Endometrial microvascular endothelial cells (primary cell): ENCODE measurements around the gene ZNF274. TPM values are rescaled to one million over a fixed set of nuclear protein-coding genes. Genes with fewer than 3 reads are reported as not detected.
"Not testable (repeated sequence)": the region's sequence is repeated elsewhere in the genome, so short reads cannot be mapped to it uniquely, and the experiment has no call there.

ENCODE experiments used
- in situ Hi-C: cut with HindIII; loops from 2 replicates; pipeline ENCODE4 v1.10.0; 2017; ENCODE audit warnings: low sequenced_read_pairs, low pct_unique_long_range_greater_than_20kb; ENCODE audit errors: inconsistent ontology term
- total RNA-seq: library from RNA; depleted of rRNA; stranded (reverse); fragments of >200 nt; gene quantifications from one replicate; pipeline ENCODE4 v1.2.3, GENCODE V29; 2015; ENCODE audit errors: inconsistent ontology term

ZNF274 gene
- total RNA-seq = 13.9 TPM

DNA sequence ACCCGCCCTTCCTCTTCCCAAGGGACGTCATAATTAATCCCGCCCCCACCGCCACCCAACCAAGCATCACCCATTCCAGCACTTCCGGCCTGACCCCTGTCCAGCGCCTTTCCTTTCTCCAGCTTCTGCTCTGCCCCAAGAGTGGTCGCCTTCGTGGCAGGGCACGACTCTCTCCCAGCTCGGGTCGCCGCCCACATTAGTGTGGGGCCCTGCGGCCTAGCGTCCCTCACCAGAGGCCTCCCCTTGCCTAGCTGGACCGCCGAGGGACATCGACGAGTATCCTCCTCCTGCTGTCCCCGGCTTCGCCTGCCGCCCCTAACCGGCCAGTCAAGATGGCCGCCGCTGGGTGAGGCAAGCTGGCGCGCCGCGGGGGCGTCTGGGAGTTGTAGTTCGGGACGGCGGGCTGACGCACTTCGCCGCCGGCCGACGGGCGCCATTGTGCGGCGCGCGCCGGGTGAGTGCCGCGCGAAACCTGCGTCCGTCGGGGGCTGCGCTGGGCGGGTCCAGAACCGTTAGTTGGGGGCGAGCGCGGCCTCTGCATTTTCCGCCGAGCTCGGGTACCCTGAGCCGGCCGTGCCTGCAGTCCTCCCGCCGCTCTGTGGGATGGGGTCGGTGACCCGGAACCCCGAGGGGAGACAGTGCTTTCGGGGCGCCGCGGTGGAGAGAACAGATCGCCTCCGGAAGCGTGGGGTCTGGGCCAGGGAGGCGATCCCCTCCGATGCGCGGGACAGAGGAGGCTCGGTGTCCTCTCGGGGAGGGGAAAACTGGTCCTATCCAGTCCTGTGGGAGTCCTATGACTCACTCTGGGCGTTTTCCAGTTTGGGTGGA lies at the start of gene ZNF274:
TSS of gene ZNF274 (plus strand) at position 73 of the 828 bp plus-strand sequence. CDS start 905 bp downstream, outside the sequence.
- in situ Hi-C loops = no loop called here

DNA sequence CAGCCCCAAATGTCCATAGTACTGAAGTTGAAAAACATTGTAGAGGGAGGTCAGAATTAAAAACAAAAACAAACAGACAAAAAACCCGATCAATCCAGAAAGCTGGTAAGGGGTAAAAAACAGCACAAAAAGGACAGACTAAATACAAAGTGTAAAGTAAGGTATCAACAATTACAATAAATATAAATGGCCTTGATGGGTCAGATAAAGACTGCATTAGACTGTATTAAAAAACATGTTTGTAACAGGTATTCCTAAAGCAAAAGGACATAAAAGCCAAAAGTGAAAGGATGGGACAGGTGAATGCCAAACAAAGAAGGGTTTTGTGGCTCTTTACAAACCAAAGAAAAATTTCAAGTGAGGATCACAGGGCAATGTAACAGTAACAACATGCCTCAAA lies 48.6 kb upstream of the ZNF274 start:
- in situ Hi-C loops = no loop called here

DNA sequence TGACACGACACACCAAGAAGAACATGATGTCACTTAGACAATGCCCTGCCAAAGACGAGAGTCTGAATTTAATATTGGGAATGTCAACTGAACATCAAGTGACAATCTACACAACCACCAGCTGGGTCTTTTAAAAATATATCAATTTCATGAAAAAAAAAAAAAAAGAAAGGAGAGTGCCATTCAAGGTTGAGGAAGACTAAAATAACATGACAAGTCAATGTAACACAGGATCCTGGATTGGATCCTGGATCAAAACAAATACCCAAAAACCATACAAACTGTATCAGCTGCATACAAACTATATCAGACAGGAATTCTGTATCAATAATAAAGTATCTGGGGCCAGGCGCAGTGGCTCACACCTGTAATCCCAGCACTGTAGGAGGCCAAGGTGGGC lies 37.0 kb upstream of the ZNF274 start:
- in situ Hi-C loops = no loop called here

DNA sequence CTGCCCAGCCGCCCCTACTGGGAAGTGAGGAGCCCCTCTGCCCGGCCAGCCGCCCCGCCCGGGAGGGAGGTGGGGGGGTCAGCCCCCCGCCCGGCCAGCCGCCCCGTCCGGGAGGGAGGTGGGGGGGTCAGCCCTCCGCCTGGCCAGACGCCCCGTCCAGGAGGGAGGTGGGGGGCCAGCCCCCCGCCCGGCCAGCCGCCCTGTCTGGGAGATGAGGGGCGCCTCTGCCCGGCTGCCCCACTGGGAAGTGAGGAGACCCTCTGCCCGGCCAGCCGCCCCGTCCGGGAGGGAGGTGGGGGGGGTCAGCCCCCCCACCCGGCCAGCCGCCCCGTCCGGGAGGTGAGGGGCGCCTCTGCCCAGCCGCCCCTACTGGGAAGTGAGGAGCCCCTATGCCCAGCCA lies 35.4 kb upstream of the ZNF274 start:
- in situ Hi-C loops = not testable (repeated sequence)

DNA sequence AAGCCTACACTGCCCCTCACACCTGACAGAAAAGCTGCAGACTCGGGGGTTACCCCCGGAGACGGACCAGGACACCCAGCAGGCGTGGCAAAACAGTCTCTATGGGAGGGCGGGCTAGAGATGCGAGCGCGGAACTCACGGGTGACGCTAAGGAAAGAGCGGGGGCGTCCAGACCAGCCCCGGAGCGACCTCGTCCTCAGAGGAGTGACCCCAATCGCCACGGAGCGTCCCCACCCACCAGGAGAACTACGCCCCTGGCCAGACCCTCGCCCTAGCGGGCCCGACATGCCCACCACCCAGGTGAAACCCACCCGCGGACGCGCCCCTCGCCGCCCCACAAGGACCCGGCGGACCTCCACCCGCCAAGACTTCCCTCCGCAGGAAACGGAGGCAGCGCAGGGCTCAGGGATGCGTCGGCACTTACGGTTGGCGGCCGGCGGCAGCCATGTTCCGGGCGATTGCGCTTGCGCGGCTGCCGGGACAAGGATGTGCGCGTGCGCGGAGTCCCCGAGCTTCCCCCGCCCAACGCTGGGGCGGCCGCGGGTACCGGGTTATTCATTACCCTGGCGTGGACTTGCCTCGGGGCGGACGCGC lies 32.4 kb upstream of the ZNF274 start, which contains the start of gene ZNF329:
TSS of gene ZNF329 (minus strand) at position 462 of the 594 bp plus-strand sequence. CDS start 21,286 bp downstream, outside the sequence.
- in situ Hi-C loops = no loop called here

DNA sequence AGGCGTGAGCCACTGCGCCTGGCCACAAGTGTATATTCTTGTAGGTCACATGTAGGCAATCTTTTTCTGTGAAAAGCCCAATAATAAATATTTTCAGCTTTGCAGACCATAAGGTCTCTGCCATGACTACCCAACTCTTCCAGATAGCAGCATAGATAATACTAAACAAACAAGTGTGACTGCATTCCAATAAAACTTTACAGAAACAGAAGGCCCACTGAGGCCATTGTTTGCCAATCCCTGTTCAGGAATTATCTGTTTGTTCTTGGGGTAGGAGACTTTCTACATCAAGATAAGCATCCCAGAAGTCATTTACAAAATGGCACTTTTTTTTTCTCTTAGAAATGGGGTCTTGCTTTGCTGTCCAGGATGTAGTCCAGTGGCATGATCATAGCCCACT lies 29.5 kb upstream of the ZNF274 start:
- in situ Hi-C loops = no loop called here

DNA sequence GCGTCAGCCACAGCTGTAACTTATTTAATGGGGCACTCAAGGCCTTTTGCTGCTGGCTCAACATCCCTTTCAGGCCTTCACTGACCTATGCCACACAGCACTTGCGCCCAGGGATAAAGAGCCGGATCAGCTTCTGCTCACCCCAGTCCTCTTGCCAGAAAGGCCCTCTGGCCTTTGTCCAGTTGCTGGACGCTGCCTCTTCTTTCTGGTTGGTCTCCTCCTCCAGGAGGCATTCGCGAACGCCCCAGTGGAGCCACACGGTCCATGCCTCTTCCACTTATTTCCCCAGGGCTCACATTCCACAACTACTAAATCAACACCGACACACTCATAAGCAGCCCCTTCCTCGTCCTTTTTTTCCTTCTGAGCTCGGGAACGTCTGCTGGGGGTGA lies 28.6 kb upstream of the ZNF274 start:
- in situ Hi-C loops = no loop called here

DNA sequence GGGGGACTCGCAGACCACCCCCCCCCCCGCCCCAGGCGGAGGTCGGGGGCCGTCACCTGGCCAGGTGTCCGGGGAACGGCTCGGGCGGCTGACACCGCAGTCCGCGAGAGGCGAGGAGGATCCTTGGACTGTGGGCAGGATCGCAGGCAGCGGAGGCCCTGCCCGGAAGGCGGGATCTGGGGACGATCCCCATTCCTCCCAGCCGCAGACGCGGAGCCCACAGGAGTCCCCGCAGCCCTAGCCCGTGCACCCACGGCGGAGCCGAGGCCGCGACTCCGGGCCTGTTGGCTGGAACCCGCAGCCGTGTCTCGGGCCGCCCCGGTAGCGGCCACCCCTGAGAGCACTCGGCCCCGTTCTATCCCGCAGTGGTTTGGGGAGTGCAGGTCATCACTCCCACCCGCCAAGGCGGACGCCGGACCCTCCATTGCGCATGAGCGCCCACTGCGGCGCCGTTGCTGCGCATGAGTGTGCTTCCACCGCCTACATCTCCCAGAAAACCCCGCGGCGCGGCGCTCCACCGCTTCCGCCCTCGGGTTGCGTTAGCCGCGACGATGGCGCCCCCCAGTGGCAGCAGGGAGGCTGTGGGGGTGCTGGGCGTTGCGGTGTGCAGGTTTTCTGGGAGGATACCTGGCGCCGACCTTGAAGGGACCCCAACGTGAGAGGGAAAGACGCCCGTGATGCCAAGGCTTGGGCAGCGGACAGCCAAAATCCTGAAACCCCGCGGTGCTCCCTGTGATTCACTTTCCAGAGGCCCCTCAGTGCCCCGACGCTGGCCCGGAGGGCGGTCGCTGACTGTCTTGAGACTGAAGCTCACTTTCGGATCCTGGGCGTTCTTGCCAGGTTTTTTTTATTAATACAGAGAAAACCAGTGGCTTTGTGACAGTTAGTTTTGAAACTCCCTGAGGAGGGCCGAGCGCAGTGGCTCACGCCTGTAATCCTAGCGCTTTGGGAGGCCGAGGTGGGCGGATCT lies 27.9 kb upstream of the ZNF274 start:
- in situ Hi-C loops = no loop called here

DNA sequence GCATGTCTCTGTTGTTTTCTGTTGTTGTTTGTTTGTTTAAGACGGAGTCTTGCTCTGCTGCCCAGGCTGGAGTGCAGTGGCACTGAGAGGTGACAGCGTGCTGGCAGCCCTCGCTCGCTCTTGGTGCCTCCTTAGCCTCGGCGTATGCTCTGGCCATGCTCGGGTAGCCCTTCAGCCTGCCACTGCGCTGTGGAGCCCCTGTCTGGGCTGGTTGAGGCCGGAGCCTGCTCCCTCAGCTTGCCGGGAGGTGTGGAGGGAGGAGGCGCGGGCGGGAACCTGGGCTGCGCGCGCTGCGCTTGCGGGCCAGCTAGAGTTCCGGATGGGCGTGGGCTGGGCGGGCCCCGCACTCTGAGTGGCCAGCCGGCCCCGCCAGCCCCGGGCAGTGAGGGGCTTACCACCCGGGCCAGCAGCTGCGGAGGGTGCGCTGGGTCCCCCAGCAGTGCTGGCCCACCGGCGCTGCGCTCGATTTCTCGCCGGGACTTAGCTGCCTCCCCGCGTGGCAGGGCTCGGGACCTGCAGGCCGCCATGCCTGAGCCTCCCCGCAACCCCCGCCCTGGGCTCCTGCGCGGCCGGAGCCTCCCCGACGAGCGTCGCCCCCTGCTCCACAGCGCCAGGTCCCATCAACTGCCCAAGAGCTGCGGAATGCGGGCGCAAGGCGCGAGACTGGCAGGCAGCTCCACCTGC lies 25.7 kb upstream of the ZNF274 start:
- in situ Hi-C loops = no loop called here

DNA sequence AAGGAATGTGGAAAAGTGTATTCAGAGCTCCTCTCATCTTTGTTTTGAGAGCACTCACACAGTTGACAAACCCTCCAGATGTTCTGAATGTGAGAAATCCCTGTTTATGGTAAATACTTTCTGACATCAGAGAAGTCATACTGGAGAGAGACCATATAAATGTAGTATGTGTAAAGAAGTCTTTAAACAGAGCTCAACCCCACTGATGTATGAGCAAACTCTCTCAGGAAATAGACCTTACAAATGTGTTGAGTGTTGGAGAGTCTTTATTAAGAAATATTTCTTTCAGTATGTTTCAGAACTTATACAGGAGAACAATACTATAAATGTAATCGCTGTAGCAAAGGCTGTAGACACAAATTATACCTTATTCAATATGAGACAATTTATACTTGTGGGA lies 16.6 kb upstream of the ZNF274 start:
- in situ Hi-C loops = no loop called here

DNA sequence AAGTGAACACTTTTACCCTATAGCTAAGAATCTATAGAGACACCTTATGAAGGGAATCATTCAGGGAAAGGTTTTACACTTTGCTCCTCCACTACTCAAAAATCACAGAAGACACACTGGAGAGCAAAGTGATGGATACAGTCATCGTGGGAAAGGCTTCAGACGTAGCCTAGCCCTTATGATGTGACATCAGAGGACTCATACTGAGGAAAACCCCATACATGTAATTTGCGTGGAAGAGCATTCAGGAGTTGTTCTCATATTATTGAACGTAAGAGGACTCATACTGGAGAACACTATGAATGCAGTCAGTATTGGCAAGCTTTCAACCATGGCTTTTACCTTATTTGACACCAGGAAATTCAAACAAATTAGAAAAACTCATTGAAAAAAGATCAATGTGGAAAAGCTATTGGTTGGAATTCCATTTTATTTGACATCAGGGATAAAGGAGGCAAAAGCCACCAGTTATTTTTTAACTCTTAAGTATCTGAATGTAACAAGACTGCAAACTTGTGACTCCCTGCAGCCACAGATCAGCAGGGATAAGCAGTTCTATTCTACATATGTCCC lies 16.1 kb upstream of the ZNF274 start:
- in situ Hi-C loops = no loop called here

DNA sequence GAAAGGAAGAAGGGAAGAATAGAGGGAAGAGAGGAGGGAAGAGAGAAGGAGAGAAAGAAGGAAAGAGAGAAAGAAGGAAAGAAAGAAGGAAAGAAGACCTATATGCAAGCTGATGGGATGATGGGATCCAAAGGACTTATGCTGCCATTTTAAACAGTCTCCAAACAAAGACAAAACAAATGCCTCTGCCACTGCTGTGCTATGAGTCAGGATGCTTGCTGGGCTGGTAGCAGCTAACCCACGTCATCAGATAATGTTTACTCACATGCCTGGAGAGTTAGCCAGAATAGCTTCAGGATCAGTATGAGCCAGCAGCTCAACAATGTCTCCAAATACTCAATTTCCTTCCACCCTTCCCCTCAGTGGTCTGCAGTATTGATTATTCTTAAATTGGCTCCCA lies 12.0 kb upstream of the ZNF274 start:
- in situ Hi-C loops = no loop called here

DNA sequence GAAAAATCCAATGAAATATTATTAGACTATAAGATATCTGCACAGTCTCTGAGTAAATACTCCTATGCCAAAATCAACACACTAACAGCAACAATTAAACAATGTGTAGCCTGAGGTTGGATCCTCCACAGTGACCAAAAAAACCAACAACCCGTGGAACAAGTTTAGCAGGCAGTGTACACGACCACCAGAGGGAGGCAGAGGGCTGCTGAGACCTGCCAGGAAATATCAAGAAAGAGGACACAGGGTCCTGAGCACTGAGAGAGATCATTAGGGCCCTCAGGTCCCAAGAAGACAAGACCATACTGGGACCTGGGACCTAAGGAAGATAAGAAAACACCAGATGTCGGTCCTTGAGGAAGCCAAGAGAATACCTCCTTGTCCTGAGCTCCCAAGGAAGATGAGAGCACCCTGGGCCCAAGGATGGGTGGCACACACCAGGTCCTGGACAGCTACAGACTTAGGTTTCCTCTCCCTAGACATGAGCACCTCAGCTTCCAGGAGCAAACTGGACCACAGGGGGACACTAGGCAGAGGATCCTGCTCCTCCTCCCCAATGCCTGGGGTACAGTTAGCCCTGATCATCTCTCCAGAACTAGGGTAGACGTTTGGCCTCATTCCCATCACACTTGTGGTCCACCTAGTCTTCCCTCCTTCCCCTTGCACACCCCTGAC lies 822 bp upstream of the ZNF274 start:
- in situ Hi-C loops = no loop called here

DNA sequence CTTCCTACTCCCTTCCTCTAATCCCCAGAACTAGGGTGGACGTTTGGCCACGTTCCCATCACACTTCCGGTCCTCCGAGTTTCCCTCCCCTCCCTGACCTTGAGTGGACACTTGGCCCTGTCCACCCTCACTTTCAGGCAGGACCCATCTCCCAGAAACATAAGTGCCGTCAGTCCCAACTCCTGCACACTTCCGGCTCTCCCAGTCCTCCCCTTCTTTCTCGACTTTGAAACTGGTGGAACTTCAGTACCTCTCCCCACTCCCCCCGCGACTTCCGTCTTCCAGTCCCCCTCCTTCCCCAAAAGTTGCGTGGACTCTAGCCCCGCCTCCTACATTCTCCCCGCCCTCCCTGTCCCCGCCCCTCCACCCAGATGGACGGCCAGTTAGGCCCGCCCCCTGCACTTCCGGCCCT lies 278 bp upstream of the ZNF274 start:
- in situ Hi-C loops = no loop called here

DNA sequence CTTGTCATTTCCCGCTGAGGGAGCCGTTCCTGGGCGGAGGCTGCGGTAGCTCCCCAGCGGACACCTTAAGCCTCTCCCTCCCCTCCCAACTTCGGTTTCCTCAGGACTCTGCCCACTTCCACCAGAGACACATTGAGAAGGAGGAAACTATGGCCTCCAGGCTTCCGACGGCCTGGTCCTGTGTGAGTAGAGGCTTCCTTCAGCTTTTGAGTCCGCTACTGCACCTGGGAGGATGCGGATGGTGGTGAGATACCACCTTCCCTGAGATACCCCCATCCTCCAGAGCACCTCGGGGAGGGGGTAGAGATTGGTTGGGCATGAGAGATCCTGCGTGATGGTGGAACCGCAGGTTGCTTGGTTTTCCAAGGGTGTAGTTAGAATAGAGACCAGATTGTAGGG lies 955 bp downstream of the ZNF274 start:
- in situ Hi-C loops = no loop called here

DNA sequence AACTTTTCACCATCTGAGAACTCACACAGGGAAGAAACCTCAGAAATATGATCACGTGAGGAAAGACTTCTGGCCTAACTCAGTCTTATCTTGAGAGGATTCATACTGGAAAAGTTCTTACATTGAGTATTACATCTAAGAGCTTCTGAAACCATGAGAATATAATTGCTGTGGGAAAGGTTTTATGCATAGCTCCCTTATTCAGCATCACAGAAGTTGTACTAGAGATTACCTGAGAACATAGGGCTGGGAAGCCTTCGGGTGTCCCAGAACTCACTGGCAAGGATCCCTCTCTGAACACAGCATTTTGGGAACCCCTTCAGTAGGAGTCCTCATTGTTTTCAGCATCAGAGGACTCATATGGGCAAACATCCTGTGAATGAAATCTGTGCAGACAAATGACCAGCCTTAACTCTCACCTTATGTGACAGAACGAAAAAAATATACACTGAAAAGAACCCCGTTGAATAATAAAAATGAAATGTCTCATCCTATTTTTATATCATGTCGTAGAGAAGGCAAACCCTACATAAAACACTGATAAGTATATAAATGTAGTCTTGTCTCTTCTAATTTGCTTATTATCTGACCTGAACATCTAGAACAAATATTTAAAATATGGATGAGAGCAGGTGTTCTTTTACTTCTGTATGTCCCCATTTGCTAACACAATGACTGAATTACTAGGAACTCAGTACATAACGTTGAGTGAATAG lies 14.2 kb downstream of the ZNF274 start:
- in situ Hi-C loops = no loop called here

DNA sequence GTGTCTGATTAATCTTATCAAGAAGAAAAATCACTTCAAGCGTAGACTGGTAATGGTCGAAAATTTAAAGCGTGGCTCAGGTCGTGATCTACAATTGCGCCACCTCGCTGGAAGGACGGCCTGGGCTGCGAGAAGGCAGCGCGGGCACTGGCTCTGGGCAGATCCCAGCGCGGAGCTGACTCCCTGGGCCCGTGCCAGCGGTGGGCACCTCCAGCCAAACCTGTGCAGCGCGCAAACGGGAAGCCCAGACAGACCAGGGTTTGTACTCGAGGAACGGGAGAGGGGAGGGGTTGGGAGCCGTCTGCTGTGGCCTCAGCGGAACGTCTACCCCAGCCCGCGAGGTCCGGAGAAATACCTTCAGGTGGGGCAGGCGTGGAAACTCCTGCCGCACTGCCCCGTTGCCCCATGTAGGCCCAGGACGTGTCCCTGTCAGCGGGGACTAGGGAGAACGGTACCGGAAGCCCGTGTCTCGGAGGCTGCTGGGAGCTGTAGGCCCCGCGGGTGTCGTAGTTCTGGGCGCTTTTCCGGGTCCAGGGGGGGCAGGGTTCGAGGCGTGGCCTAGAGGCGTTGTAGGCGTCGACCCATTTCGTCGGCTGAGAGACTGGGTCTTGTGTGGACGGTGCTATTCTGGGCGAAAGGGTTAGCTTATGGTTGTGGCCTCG lies 21.1 kb downstream of the ZNF274 start:
- in situ Hi-C loops = no loop called here
